GM19324 (cell line): Measurements from ENCODE around the gene SRP9.
"Not testable (repeated sequence)": the region's sequence is repeated elsewhere in the genome, so short reads cannot be mapped to it uniquely, and the experiment has no call there.

Experiments used
- ATAC-seq: cut with Tn5 transposase; IDR thresholded peaks from one replicate; pipeline ENCODE4 v1.9.1; 2021; ENCODE audit warnings: mild to moderate bottlenecking, moderate library complexity; ENCODE audit not compliant: unreplicated experiment, low FRiP score

SRP9 gene

DNA sequence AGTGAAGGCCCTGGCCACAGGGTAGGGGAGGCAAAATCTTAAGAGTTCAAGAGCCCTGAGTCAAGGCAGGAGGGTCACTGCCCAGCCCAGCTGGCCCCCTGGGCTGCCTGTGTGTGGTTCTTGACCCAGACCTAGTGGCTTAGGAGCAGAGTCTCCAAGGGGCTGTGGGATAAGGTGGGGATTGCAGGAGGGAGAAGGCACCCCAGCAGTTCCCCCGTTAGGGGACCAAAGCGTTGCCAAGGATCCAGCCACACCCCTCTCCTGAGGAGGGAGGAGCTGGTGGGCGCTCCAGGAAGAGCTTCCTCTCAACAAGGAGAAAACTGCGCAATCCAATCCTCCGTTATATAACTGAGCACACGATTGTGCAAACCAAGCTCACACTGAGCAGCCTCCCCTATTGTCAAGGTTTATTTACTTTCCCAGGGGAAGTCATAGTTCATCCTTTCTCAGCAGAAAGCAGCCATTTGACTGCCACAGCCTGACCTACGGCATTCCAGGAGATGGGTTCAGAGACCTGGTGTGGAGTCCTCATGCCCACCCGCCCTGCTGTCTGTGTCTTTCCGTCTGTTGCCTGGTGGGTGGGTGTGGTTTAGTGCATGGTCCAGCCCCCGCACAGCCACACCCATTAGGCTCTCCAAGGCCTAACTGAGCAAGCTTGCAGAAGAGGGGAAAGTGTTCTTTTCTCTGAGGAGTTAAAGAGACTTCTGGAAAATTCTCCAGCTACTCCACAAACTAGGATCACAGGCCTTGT, 35.8 kb downstream of the SRP9 start:
- ATAC-seq: no peak

GRCh38 chr1:225814381-225814780, 36.8 kb downstream of the SRP9 start:
- no peak for ATAC-seq

DNA sequence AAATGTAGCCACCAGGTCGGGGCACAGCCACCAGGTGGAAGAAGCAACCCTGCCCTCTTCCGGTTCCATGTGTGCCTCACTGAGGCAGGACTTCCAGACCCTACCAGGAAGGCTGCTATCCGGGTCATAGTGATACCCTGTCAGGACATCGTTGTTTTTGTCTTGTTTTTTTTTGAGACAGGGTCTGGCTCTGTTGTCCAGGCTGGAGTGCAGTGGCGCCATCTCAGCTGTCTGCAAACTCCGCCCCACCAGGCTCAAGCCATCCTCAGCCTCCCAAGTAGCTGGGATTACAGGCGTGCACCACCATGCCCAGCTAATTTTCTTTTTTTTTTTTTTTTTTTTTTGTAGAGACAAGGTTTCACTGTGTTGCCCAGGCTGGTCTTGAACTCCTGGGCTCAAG, 37.5 kb downstream of the SRP9 start:
- not testable (repeated sequence) for ATAC-seq

DNA sequence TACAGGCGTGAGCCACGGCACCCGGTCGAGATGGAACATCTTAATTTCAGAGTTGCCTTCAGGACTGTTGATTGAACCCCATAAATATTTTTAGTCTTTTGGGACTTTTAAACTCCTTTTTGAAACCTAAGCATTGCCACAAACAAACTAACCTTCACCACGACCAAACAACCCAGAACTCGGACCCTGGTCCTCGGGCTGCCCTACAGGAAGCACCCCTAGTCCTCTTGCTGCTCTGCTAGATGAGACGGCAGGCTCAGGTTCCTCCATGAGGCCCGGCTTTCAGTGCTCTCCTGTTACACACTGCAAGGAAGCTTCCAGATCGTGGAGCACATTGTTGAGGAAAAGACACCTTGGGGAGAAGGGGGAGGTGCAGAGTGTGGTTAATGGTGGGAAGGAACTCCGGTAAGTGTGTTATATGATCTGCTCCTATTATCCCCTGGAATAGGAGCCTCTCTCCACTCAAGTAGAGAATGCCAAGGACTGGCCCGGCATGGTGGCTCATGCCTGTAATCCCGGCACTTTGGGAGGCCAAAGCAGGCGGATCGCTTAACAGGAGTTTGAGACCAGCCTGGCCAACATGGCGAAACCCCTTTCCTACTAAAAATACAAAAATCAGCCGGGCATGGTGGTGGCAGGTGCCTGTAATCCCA, 38.0 kb downstream of the SRP9 start:
- no peak for ATAC-seq

DNA sequence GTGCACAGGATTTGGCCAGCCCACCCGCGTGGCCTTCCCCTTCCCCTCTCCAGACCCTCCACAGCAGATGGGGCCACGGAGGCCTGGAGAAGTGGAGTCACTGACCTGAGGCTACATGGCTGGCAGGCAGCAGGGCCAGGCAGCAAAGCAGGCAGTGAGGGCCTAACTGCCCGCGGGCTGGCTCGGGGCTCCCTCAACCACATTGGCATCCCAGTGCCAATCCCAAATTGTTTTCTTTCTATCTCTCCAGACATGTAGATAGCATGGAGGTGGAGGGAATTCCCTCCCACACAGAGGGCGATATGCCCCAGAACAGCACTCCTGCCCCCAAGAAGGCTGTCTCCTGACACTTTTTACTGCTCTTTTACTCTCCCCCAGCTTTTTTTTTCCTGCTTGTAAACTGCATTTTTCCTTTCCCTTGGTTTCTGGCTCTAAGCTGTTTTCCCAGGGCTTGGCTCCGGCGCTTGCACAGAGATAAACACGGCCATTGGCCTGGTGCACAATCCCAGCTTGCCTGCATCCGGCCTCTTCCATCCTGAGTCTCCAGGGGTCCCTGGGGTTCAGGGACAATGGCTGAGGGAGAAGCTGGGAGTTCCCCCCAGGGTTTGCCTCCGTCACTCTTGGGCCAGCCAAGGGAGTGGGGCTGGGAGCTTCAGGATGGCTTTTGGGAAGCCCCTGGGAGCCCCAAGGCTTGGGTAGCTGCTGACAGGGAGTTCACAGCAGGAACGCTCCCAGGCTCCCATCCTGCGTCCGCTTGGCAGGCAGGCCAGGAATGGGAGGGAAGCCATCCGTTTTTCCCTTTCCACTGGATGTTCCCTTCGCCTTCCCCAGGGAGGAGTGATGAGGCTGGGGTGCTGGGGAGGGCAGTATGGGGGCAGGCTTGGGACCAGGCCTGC, 39.3 kb downstream of the SRP9 start:
- ATAC-seq: no peak

- no peak for ATAC-seq
Measured at GRCh38 chr1:225817611-225818061, 40.0 kb downstream of the SRP9 start.

GRCh38 chr1:225818229-225818628, 40.6 kb downstream of the SRP9 start:
- ATAC-seq: no peak

DNA sequence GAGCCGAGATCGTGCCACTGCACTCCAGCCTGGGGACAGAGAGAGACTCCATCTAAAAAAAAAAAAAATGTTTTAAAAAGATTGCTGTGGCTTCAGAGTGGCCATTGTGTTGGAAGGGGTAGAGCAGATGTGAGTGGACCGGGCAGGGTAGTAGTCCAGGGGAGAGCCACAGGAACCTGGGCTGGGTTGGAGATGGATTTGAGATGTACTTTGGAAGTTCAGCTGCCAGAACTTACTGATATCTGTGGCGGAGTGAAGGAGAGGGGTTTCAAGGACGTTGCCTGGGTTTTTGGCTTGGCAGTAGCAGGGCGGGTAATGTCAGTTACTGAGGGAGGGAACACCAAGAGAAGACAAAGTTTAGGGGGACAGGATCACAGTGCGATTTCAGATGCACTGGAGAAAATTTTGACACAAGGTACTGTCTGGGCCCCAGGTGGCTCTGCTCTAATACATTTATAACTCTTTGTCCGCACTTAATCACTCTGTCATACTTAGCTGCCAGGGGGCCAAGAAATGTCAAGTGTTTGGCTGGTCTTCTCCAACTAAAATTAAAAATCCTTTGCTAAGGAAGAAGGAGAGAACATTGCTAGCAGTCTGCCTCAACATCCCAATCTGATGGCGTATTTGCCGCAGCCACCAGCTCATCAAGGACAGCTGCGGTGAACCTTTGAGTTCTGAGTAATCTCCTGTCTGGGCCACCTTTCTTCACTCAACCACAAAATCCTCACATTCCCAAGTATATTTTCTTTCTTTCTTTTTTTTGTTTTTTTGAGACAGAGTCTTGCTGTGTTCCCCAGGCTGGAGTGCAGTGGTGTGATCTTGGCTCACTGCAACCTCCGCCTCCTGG, 41.9 kb downstream of the SRP9 start:
- ATAC-seq: no peak

GRCh38 chr1:225820522-225821120, 43.0 kb downstream of the SRP9 start:
- ATAC-seq: no peak

- ATAC-seq: no peak
Measured at GRCh38 chr1:225822655-225823403, 45.2 kb downstream of the SRP9 start.

GRCh38 chr1:225823811-225824261, 46.2 kb downstream of the SRP9 start:
- no peak for ATAC-seq

- no peak for ATAC-seq
Measured at GRCh38 chr1:225824533-225824941, 46.9 kb downstream of the SRP9 start.

- ATAC-seq: no peak
Measured at GRCh38 chr1:225825078-225825477, 47.5 kb downstream of the SRP9 start.

GRCh38 chr1:225825607-225826007, 48.0 kb downstream of the SRP9 start:
- ATAC-seq: no peak

DNA sequence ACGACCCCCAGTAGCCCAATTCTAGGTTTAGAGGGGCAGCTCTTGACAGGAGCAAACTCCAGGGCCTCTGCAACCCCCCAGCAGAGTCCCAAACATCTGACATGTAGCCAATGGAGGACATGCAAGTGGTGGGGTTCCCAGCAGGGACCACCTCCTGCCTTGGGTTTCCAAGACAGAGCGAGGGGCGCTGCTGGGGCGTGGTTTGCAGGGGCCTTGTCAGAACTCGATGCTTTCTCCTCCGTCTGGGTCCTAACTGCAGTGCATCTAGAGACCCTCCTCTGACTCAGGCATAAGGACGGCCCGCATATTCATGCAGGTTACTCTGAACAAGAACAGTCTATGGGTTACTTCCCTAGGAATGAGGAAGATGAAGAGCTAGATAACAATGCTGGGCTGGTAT, 49.5 kb downstream of the SRP9 start:
- ATAC-seq: no peak

- ATAC-seq: no peak
Measured at GRCh38 chr1:225828706-225829345, 51.2 kb downstream of the SRP9 start.

- no peak for ATAC-seq
Measured at GRCh38 chr1:225830841-225831240, 53.2 kb downstream of the SRP9 start.
